Measurements from ENCODE around the gene EDN3.

Gene EDN3

GRCh38 chr20:59365611-59366285, 65.3 kb downstream of the EDN3 start:
- DNase-seq: no peak

GRCh38 chr20:59371431-59371830, 71.0 kb downstream of the EDN3 start:
- no peak for DNase-seq

GRCh38 chr20:59374261-59374660, 73.8 kb downstream of the EDN3 start:
- DNase-seq: no peak

- DNase-seq: no peak
Observed at GRCh38 chr20:59375541-59375940, 75.1 kb downstream of the EDN3 start.
